ENCODE measurements around the gene CLDN20.
"Not testable (repeated sequence)": the region's sequence is repeated elsewhere in the genome, so short reads cannot be mapped to it uniquely, and the experiment has no call there.

CLDN20 gene

DNA sequence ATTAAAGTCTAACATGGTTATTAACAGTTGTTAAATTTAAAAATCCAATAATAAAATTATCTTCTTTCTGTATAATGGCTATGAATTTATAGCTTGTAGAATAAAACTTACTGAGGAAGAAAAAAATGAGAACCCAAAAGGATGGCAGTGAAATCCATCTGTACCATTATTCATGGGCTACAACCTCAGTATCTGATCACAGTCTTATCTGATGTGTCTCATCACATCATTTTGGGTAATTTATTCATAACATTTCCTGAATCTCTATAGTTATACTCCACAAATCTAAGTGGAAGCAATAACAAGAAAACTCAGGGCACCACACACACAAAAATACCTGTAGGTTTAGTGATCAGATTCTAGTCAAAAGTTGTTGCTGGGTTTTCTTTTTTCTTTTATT, 7.3 kb downstream of the CLDN20 start:
- no peak for DNase-seq

DNA sequence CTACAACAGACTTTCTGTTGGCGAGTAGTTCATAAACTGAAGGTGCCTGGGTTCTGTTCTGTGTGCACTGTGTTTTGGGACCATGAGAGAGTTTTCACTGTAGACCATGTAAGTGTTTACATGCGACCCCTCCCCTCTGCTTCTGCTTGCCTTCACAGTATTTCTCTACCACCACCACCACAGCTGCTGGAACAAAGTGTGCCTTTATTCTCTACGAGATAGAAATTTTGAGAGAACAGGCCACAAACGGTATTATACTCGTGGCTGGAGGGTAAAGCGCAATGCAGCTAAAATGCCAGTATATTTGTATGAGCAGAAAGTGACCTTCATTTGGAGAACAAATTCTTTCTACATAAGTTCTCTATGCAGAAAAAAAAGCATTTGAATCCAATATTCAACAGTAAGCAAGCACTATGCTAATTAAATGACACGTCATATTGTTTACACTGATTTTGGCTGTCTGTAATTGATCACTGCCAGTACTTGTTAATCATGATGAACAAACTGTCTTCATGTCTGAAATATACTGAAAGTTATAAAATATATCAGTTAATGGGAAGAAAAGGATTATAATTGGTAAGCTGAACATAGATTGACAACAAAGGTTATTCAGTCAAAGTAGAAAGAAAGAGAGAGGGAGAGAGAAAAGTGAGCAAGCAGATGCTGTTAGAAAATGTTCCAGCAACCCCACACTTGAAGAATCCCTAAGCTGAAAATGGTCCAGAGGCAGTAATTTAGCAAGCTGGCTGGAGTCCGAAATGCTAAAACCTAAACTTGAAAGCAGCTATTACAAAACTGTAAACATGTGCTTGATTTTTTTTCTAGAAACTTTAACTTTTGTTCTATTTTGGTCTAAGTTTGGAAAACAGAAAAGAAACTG, 8.8 kb downstream of the CLDN20 start:
- no peak for DNase-seq

DNA sequence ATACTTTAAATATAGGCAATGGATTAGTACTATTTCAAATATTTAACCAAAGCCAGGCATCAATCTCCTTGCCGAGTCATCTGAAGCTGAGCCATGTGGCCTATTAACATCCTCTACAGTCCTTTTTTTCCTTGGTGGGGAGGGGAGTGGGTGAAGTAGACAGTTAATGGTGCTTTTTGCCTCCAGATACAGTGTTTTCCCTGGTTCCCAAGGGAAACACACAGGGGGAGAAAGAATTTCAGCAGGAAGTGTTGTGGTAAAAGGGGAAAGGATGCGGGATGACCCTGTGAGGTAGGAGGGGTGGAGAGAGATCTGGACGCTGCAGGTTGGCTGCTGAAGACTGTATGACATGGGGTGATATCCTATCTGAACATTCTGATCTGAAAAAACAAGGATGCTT, 9.6 kb downstream of the CLDN20 start:
- no peak for DNase-seq

DNA sequence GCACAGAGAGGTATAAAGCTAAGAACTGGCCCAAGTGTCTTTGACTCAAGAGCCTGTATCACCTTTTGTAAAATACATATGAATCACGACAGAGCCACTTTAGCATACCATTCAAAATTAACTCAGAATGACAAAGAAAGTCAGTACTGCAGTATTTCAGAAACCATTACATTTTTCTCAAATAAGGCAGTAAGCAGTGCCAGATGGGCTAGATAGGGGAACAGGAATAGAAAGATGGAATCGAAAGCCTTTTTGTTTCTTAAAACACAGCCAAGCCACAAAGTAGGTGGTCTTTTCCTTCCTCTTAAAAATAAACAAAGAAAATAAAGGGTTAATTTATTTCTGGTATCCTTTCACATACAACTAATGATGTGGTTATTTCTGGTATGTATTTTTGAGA, 10.3 kb downstream of the CLDN20 start:
- no peak for DNase-seq

DNA sequence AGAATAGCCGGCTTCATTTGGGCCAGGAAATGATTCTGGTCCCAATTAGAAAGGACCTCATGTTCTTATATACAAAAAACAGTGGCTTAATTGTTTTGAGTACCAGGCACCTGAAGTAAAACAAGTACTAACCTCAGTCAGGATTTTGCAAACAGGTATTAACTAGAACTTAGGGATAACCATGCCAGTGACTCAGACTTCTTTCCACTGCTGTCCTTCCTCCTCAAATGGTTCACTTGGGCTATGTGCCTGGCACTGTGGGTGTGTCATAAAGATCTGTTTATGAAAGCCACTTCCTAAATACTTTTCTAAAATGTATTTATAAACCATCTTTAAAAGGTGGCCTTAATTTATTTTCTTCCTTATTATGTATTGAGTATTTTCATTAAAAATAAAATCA, 10.7 kb downstream of the CLDN20 start:
- DNase-seq, result no peak

DNA sequence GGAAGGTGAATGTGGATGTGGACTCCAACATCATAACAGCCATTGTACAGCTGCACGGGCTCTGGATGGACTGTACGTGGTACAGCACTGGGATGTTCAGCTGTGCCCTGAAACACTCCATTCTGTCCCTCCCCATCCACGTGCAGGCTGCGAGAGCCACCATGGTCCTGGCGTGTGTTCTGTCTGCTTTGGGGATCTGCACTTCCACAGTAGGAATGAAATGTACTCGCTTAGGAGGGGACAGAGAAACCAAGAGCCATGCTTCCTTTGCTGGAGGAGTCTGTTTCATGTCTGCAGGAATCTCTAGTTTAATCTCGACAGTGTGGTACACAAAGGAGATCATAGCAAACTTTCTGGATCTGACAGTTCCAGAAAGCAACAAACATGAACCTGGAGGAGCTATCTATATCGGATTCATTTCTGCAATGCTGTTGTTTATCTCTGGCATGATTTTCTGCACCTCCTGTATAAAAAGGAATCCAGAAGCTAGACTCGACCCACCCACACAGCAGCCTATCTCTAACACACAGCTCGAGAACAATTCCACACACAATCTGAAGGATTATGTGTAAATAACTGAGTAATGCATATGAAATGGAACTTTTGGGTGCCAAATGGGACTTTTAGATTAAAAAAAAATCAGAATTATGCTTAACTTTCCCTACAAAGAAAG, 12.1 kb downstream of the CLDN20 start:
- no peak for DNase-seq

DNA sequence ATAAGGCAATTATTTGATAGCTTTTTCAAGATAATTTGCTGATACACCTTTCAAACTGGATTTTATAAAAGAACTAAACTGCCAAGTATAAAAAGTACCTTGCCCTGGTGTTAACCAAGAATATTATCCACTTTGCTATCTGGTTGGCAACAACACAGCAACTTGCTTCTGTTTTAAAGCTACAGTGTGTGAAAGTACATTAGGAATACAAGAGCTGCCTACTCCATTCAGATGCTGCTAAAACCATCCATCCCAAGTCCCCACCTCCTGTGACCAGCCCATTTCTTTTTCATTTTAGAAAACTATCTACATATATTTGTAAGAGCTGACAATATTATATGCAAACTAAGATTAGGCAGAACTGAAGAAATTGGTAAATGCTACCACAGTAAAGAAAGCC, 12.8 kb downstream of the CLDN20 start:
- no peak for DNase-seq

DNA sequence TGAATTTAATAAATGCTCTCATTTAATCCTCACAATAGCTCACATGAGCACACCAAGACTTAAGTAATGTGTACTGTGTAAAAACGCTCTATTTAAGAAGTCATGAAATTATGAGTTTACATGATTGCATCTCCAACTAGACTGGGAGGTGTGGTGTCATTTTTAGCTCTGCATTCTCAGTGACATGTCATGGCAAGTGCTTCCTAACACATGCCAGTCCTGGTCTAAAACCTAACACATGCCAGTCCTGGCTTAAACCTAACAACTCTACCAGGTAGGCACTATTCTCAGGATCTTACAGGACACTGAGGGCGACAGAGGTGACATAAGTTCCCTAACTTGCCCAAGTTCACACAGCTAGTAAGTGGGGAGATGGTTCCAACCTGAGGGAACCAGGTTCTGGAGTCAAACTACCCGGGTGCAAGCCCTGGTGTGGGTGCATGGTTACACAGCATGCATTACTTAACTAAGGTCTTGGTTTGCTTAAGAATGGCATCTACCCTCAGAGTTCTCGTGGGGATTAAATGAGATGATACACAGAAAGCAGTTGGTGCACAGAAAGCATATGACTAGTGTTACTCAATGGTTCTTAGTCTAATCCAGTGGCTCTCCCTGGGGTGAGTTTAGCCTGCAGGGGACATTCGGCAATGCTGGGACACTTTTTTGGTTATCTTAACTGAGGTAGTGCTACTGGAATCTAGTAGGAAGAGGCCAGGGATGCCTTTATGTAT, 14.7 kb downstream of the CLDN20 start:
- DNase-seq, result no peak

DNA sequence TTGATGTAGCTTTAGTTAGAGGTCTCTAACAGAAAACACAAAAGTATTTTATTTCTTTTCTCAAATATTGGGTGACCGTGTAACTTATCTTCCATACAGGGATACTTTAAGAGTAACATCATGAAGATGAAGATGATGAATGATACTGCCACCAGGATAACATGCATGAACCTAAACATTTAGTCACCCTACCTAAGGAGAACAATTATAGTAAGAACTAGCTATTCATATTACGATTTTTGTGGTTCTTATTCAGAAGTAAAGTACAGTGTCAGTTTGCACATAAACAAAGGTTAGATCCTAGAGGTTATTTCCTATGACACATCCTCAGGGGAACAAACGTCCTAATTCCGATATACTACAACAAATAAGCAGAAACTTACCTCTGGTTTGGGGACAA, 21.0 kb downstream of the CLDN20 start:
- no peak for DNase-seq

DNA sequence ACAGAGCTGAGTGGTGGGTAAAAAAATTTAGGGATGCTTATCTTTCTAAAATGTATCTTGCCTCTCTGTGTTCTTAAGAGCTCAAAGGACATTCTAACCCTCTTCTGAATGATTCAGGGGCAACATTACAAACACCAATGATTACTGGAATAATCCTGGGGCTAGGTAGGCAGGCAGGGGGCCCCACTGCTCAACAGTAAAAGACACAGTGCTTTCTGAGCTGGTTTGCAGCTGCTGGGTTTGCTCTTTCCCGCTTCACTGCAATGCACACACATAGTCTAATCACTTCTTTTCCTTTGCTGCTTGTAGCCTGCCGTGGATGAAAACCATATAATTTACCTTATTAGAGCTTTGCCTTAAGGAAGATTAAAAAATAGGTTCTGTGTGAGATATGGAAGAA, 23.9 kb downstream of the CLDN20 start:
- DNase-seq, result no peak

DNA sequence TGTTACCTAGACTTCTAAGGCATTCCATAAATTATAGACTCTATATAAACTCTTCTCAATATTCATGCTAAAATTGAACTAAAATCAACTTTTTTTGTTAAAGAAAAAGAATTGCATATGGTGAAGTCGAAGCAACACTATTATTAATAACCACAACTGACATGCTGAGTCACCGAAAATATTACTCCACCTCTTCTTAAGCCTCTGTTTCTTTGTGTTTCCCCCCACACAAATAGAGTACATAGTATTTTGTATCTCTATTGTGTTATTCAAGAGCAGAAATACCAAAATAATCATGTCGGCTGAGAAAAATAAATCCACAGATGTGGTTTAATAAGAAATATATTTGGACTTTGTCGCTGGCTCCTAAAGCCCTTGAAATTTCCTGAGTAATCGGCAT, 26.7 kb downstream of the CLDN20 start:
- DNase-seq, result no peak

DNA sequence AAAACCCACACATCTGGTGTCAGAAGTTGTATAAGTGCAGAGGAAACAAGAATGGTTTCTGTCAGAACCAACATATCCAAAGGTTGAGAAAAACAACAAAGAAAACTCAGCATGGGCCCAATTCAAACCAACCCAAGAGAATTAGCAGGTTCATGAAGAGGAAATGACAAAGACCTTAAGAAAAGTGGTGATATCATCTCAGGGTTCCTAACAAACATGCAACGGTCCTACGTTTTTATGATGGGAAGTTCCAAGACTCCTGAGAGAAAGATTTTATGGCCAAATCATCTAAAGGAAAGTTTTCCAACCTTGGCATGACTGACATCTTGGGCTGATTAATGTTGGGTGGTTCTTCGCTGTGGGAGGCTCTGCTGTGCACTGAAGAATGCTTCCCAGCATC, 27.5 kb downstream of the CLDN20 start:
- DNase-seq, result no peak

DNA sequence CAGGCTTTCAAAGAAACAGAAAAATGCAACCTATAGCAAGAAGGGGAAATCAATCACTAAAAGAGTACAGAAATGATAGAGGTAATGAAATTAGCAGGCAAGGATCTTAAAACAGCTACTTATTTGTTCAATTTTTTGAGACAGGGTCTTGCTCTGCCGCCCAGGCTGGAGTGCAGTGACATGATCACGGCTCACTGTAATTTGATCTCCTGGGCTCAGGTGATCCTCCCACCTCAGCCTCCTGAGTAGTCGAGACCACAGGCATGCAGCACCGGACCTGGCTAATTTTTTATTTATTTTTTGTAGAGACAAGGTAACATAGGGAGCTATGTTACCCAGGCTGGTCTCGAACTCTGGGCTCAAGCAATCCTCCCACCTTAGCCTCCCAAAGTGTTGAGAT, 28.9 kb downstream of the CLDN20 start:
- DNase-seq, result no peak

DNA sequence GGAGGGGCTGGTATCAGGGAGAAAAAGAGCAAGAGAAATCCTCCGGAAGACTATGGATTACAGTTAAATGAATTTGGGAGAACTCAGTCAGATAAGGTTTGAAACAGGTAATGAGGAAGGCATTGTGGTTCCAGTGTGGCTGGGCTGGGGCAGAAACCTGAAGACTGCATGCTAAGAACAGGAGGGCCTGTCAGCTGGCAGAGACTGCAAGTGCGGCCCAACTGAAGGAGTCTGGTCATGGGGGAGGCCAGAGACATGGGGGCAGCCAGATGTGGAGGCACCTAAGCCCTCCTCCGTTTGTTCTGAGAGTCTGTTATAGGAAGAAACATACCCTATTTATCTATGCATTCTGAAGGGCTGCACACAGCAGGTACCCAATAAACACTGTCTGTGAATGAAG, 33.9 kb downstream of the CLDN20 start:
- DNase-seq, result no peak

DNA sequence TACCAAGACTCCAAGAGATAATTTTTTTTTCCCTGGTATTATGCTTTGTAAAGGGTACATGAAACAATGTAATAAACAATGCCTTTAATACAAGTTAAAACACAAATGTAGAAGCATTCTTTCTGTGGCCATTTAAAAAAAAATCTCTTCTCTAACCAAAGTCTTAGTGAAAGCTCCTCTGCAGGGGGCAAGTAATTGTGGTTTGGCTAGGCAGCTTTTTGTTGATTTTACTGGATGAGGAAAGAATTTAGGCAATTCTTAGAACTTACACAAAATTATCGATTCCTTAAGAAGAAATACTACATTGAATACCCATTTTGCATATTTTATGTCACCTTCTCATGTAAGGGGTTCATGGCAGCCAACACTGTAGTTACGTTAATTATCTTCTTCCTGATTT, 38.1 kb downstream of the CLDN20 start:
- no peak for DNase-seq

DNA sequence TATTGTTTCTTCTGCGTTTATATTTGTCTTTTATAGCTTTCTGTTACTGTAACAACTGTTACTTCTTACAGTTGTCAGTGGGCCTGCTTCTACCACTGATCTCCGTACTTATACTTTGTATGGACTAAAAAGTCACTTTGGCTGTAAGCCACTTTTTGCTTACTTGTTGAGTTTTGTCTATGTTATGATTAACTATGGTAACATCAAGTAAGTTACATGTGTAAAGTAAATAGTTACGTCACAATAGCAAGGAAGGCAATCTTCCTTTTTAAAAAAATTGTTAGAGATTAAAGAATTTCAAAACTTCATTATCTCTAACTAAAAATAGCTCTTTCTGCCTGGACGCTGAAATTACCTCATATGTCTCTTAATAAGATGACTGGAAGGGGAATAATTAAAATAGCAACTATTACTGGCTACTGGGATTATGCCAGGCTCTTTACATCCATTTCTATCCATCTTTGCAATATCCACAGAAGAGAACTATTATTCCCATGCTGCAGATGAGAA, 39.6 kb downstream of the CLDN20 start:
- DNase-seq, result no peak

DNA sequence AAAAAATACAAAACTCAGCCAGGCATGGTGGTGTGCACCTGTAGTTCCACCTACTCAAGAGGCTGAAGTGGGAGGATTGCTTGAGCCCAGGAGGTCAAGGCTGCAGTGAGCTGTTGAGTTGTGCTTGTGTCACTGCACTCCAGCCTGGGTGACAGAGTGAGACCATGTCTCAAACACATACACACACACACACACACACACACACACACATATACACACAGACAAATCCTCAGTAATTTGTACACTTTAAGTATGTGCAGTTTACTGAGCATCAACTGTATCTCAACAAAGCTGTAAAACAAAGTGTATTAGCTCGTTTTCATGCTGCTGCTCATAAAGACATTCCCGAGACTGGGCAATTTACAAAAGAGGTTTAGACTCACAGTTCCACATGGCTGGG, 43.1 kb downstream of the CLDN20 start:
- no peak for DNase-seq

DNA sequence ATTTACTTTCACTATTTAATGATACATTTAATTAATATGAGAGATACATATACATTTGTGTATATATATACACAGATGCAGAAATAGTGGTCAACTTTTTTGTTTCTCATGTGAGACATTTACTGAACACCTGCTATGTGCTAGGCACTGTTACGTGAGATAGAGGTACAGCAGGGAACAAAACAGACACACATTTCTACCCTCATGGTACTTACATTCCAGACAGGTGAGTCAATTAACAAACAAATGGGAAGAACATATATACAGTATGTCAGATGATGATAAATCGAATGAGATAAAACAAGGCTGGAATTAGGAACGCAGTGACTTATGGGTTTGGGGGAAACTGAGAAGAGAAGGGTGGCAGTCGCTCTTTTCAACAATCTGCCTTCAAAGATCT, 45.3 kb downstream of the CLDN20 start:
- DNase-seq, result no peak

DNA sequence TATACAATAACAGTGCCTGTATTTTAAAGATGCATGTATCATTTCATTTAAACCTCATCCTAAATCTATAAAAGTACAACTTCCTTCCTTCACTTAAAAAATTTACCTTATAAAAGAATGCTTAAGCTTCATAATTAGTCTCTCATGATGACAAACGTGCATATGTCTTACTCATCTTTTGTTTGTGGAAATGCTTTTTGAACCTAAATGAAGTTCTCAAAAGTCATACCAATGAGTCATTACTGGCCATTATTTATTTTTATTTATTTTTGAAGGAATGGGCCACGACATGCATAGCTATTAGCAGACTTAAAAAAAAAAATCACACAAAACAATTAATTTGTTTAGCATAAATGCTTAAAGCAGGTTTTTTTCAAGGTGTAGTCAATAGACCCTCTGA, 46.8 kb downstream of the CLDN20 start:
- DNase-seq, result no peak

DNA sequence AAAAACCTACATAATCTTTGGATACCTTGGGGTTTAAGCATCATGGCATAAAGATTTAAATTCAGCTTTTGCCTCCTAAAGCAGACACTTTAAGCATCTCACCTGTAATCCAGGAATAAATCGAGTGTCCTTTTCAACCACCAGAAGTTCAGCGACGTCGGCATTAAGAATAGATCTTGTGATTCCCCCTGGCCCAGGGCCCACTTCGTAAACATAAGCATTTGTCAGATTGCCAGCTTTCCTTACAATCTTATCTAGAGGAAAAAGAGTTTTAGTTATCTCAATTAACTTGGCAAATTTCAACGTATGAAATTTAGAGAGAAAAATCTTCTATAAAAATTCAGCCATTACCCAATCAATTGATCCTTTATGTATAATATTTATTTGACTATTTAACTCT, 47.3 kb downstream of the CLDN20 start:
- no peak for DNase-seq

DNA sequence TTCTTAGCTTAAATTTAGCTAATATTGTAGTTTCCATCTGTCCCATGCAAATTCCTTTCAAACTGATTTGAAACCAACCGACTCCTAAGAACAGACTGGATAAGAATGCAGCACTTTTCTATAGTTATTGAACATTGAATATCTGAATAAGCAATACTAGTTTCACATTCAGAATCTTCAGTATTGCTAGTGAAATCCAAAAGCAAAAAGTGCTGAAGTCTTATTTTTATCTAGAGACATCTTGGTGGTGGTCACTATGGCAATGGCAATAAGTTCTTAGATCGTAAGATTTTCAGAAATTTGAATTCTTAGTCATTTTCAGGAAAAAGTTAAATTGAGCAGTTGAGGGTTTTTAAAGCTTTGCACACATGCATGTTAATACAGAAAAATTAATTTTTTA, 47.8 kb downstream of the CLDN20 start:
- DNase-seq, result no peak

DNA sequence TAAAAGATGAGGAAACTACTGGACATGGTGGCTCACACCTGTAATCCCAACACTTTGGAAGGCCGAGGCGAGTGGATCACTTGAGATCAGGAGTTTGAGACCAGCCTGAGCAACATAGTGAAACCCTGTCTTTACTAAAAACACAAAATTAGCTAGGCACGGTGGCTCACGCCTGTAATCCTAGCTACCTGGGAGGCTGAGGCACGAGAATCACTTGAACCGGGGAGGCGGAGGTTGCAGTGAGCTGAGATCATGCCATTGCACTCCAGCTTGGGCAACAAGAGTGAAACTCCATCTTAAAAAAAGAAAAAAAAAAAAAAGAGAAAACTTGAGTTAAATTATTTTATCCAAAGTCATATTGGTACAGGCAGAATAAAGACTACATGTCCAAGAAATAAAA, 49.1 kb downstream of the CLDN20 start:
- not testable (repeated sequence) for DNase-seq

DNA sequence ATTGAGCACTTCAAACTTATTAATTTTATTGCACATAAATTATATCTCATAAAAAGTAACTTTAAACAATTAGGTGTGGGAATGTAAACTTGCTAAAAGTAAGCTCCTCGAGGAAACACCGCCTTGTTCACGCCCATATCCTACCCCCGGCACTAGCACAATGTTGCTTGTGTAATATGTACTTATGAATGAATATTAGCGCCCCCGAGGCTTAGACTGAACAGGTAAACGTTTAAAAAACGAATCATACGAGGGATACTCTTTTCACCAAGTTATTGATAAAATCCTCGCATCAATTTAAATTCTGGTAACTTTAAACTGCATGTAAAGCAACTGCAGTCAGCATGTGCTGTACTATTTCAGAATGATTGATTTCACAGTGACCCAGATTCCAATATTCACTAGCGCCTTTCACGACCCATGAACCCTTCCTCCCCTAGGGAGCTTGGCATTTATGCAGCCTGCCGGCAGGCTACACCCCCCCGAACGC, 49.8 kb downstream of the CLDN20 start:
- DNase-seq, result no peak

Measured in activated T-cell treated with anti-CD3 and anti-CD28 coated beads for 4 hours (primary cell).